HCT116 (cell line): Measurements from ENCODE around the gene CHRNA5. TPM values are rescaled to one million over a fixed set of nuclear protein-coding genes. Genes with fewer than 3 reads are reported as not detected.

Experiments used
- ATAC-seq: fragments of 200-7000 bp; cut with Tn5 transposase; 2 replicates; pipeline ENCODE4 v1.9.1; 2020; ENCODE audit warnings: mild to moderate bottlenecking, moderate library complexity
- BruUV-seq: library from RNA; stranded (reverse); fragments of 400-500 nt; replicated peaks from 2 replicates; lab custom pipeline; 2021; lab: Mats Ljungman, UMichigan
- CTCF ChIA-PET: fragments of 300-600 bp; sonication (Branson Sonifier 250); formaldehyde crosslinking; loops from one replicate; lab custom pipeline; 2021; ENCODE audit warnings: antibody characterized with exemption; lab: Charles Lee
- POLR2A ChIA-PET: fragments of 300-600, 350-600 bp; sonication (Branson Sonifier 250); formaldehyde crosslinking; loops from one replicate; lab custom pipeline; 2021; ENCODE audit warnings: antibody characterized with exemption; lab: Charles Lee
- RAD21 ChIA-PET, 2 experiments: fragments of 300-600 bp; sonication (Branson Sonifier 250); formaldehyde crosslinking; loops; one replicate each; lab custom pipeline; 2023; ENCODE audit warnings: low total read pairs in 2 of 2; ENCODE audit not compliant: uncharacterized antibody in 2 of 2, unreplicated experiment in 2 of 2, low non-redundant PET in 1 of 2; lab: Charles Lee
- DNase-seq: peaks from one replicate; pipeline ENCODE4 v3.0.0-alpha.2; 2010; ENCODE audit warnings: low read depth, low spot score
- H2AFZ ChIP-seq: fragments of 200-600 bp; shearing (Covaris generic), sonication (generic); 2 replicates; pipeline ENCODE4 v1.6.1; 2017; ENCODE audit warnings: low read depth, mixed run types, mixed read lengths, antibody characterized with exemption, low read length; ENCODE audit not compliant: poor library complexity, severe bottlenecking
- H3K27ac ChIP-seq: 2 replicates; pipeline ENCODE4 v1.5.1; 2012; ENCODE audit warnings: low read depth, low read length
- H3K27me3 ChIP-seq: fragments of 200-600 bp; sonication (generic); 2 replicates; pipeline ENCODE4 v1.6.1; 2016; ENCODE audit warnings: mixed run types, low read length, mixed read lengths; ENCODE audit not compliant: insufficient read depth
- H3K36me3 ChIP-seq, 2 experiments: fragments of 200-500 bp in 1 of 2; fragments of 200-600 bp in 1 of 2; sonication (Bioruptor generic) in 1 of 2; sonication (generic) in 1 of 2; 2 replicates each; pipeline versions ENCODE4 v1.5.1 to v1.6.1; 2014 to 2016; ENCODE audit warnings: low read length in 2 of 2, inconsistent platforms in 1 of 2, mixed read lengths in 1 of 2, mixed run types in 1 of 2; ENCODE audit not compliant: insufficient read depth in 2 of 2, control insufficient read depth in 1 of 2
- H3K4me1 ChIP-seq, 2 experiments: fragments of 200-600 bp in 1 of 2; sonication (generic) in 1 of 2; 2 replicates each; pipeline versions ENCODE4 v1.5.1 to v1.6.1; 2012 to 2017; ENCODE audit warnings: low read length in 2 of 2, inconsistent platforms in 1 of 2, mild to moderate bottlenecking in 1 of 2, mixed read lengths in 1 of 2, mixed run types in 1 of 2, moderate library complexity in 1 of 2; ENCODE audit not compliant: insufficient read depth in 2 of 2, control insufficient read depth in 1 of 2
- H3K4me2 ChIP-seq: fragments of 200-600 bp; sonication (generic); 2 replicates; pipeline ENCODE4 v1.6.1; 2017; ENCODE audit warnings: mixed run types, low read length, mixed read lengths
- H3K4me3 ChIP-seq, 2 experiments: fragments of 200-600 bp in 1 of 2; sonication (generic) in 1 of 2; replicated peaks in 1 of 2; 2 replicates each; pipeline ENCODE4 v1.5.1; 2011 to 2016; ENCODE audit warnings: low read length in 2 of 2, control low read depth in 1 of 2, low read depth in 1 of 2, mild to moderate bottlenecking in 1 of 2, mixed read lengths in 1 of 2, mixed run types in 1 of 2
- H3K79me2 ChIP-seq: fragments of 200-600 bp; sonication (generic); 2 replicates; pipeline ENCODE4 v1.6.1; 2017; ENCODE audit warnings: mild to moderate bottlenecking, mixed run types, low read length, moderate library complexity, mixed read lengths; ENCODE audit not compliant: insufficient read depth
- H3K9ac ChIP-seq: fragments of 200-600 bp; sonication (generic); 2 replicates; pipeline ENCODE4 v1.6.1; 2016; ENCODE audit warnings: low read length, mixed read lengths
- H3K9me2 ChIP-seq: fragments of 200-600 bp; sonication (generic), shearing (Covaris generic); 2 replicates; pipeline ENCODE4 v1.6.1; 2017; ENCODE audit warnings: mixed run types, mild to moderate bottlenecking, moderate library complexity; ENCODE audit not compliant: insufficient read depth
- H3K9me3 ChIP-seq, 2 experiments: fragments of 200-500 bp in 1 of 2; fragments of 200-600 bp in 1 of 2; sonication (Bioruptor generic) in 1 of 2; sonication (generic) in 1 of 2; 2 replicates each; pipeline ENCODE4 v1.6.1; 2014 to 2017; ENCODE audit warnings: low read length in 2 of 2, mixed read lengths in 2 of 2, inconsistent platforms in 1 of 2, low read depth in 1 of 2, mild to moderate bottlenecking in 1 of 2, mixed run types in 1 of 2, moderate library complexity in 1 of 2; ENCODE audit not compliant: control insufficient read depth in 1 of 2, insufficient read depth in 1 of 2
- H4K20me1 ChIP-seq: fragments of 200-600 bp; sonication (generic), shearing (Covaris generic); 2 replicates; pipeline ENCODE4 v1.6.1; 2017; ENCODE audit warnings: mixed run types, mild to moderate bottlenecking, moderate library complexity; ENCODE audit not compliant: insufficient read depth
- CBX3 ChIP-seq: IDR thresholded peaks from 2 replicates; pipeline ENCODE4 v1.6.1; 2012; ENCODE audit warnings: low read depth
- CEBPB ChIP-seq: IDR thresholded peaks from 2 replicates; pipeline ENCODE4 v1.6.1; 2012; ENCODE audit warnings: low read depth
- EZH2 ChIP-seq: fragments of 200-600 bp; sonication (generic); IDR thresholded peaks from 2 replicates; pipeline ENCODE4 v1.6.1; 2017; ENCODE audit warnings: antibody characterized with exemption, mixed run types
- FOSL1 ChIP-seq: IDR thresholded peaks from 2 replicates; pipeline ENCODE4 v1.6.1; 2012; ENCODE audit warnings: low read depth
- TCF7L2 ChIP-seq: IDR thresholded peaks from 2 replicates; pipeline ENCODE4 v1.7.0; 2011; ENCODE audit warnings: borderline replicate concordance, inconsistent platforms; ENCODE audit not compliant: insufficient read depth, insufficient read length; ENCODE audit errors: extremely low read depth
- intact Hi-C: fragments of 100-400 bp; cut with micrococcal nuclease; formaldehyde crosslinking; loops from 2 replicates; pipeline ENCODE4 v1.10.0; 2022
- total RNA-seq: library from RNA; stranded (reverse); gene quantifications from one replicate; pipeline ENCODE4 v1.2.1, GENCODE V29; 2021; ENCODE audit not compliant: unreplicated experiment
- TF ChIP-seq, protein P1 (sequence below): IDR thresholded peaks from 2 replicates; pipeline ENCODE4 v1.6.1; 2011; ENCODE audit warnings: mild to moderate bottlenecking, low read length, moderate library complexity; ENCODE audit not compliant: insufficient replicate concordance; ENCODE audit errors: extremely low read depth

The CHRNA5 gene
- total RNA-seq, 1 experiment from 2014 or later = 25.2 TPM

DNA sequence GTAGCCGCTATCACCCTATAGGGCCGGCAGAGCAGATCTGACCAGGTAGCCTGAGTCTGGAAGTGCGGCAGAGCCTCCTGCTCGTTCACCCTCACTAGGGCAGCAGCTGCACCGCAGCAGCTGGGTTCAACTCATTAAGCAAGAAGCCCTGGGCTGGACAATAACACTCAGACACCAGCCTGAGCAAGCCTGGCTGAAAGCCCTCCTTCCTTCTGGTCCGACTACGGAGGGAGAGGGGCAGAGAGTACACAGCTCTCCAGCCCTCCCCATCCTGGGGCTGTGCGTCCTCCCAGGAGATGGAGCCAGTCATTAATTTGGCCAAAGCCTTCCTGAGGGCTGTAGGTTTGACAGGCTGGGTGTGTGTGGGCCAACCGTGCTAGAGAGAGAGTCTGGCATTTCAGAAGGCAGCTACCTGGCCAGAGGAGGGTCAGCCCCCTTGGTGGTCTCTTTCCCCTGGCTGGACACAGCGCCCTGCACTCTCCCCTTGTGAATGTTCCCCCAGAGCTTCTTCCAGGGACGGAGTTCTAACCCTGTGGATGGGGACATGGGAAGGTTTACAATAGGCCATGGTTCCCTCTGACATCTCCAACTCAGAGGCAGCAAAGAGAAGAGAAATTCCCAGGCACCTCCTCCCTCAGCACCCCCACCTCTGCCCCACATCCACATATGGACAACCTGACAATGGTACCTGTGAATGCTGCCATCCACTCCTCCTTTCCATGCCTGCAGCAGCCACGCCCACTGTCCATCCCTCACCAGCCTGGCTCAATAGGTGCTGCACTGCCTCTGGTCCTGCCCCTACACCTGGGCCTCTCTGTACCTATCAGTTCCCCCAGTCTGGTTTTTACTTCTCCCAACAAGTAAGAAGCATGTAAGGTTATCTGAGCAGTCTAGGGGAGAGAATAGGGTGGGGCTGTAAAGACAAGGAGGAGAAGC is 69.2 kb downstream of the CHRNA5 start:
- Histone ChIP-seq H3K27me3 (no peaks in the 10 kb centered on the region), H3K9me2 (no peaks in the 10 kb centered on the region), H3K79me2 (no peaks in the 10 kb centered on the region), H3K9ac (no peak overlapping the region), H4K20me1 (no peaks in the 10 kb centered on the region), H3K4me2 (no peak overlapping the region), H3K4me1 (no peaks in the 10 kb centered on the region), H3K9me3 (peaks cover 6 to 9% of the 10 kb centered on the region in 2 experiments; a peak in 1 of 4 replicates)
- ChIA-PET CTCF (no interaction called here), POLR2A (no interaction called here), RAD21 (no interaction called here)
- intact Hi-C loops = no loop called here
- no peak for DNase-seq
- no peak for ATAC-seq
- TF ChIP-seq TCF7L2 = no peak
- TF ChIP-seq FOSL1 = no peak
- TF ChIP-seq CBX3 = no peak
- no peak for TF ChIP-seq EZH2
- TF ChIP-seq CEBPB = no peak
- TF ChIP-seq, all 23 proteins: peak for 0
- BruUV-seq = no TSS peak
- no peaks in the 10 kb centered on the region for H3K36me3 ChIP-seq
- no peak overlapping the region for H3K4me3 ChIP-seq
- H2AFZ ChIP-seq = no peak overlapping the region
- H3K27ac ChIP-seq = no peak overlapping the region

DNA sequence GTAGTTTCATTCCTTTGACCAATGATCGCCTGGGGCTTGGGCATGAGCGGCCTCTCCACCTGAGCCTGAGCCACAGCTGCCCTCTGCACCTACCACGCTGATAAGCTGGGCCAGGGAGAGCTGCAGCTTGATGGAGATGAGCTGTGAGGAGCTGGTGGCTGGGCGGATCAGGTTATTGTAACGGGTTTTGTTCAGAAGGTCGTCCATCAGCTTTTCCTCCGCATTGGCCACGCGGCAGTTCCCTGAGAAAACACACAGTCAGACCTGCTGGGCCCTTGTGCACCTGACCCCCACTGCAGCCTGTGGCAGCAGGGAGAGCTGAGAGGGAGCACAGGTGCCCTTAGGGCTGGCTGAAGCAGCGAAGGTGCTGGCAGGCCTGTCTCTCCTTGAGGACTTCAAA is 70.0 kb downstream of the CHRNA5 start:
- H3K27me3 ChIP-seq = no peaks in the 10 kb centered on the region
- H3K79me2 ChIP-seq = no peaks in the 10 kb centered on the region
- H2AFZ ChIP-seq = no peak overlapping the region
- no peaks in the 10 kb centered on the region for H3K9me2 ChIP-seq
- DNase-seq (no peak), ATAC-seq (no peak)
- no peaks in the 10 kb centered on the region for H4K20me1 ChIP-seq
- ChIA-PET CTCF (no interaction called here), POLR2A (no interaction called here), RAD21 (no interaction called here)
- H3K36me3 ChIP-seq = no peaks in the 10 kb centered on the region
- H3K4me2 ChIP-seq = no peak overlapping the region
- TF ChIP-seq, protein P1, sequence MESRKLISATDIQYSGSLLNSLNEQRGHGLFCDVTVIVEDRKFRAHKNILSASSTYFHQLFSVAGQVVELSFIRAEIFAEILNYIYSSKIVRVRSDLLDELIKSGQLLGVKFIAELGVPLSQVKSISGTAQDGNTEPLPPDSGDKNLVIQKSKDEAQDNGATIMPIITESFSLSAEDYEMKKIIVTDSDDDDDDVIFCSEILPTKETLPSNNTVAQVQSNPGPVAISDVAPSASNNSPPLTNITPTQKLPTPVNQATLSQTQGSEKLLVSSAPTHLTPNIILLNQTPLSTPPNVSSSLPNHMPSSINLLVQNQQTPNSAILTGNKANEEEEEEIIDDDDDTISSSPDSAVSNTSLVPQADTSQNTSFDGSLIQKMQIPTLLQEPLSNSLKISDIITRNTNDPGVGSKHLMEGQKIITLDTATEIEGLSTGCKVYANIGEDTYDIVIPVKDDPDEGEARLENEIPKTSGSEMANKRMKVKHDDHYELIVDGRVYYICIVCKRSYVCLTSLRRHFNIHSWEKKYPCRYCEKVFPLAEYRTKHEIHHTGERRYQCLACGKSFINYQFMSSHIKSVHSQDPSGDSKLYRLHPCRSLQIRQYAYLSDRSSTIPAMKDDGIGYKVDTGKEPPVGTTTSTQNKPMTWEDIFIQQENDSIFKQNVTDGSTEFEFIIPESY = no peak
- H3K27ac ChIP-seq = no peak overlapping the region
- BruUV-seq = no TSS peak
- H3K9ac ChIP-seq = no peak overlapping the region
- no peak overlapping the region for H3K4me3 ChIP-seq
- intact Hi-C loops = no loop called here
- peaks cover under 1 to 4% of the 10 kb centered on the region in 2 experiments; a peak in 2 of 4 replicates for H3K4me1 ChIP-seq
- peaks cover 6 to 9% of the 10 kb centered on the region in 2 experiments; a peak in 1 of 4 replicates for H3K9me3 ChIP-seq
